GM10266 (cell line): ENCODE data around the gene OR52W1.

Source experiments
- DNase-seq: peaks from one replicate; pipeline ENCODE4 v3.0.0; 2012; ENCODE audit errors: extremely low spot score
- TF ChIP-seq, protein P1 (sequence below): IDR thresholded peaks from 2 replicates; pipeline ENCODE4 v1.5.1; 2012; ENCODE audit warnings: mild to moderate bottlenecking, low read depth; ENCODE audit not compliant: control insufficient read depth, insufficient read depth; ENCODE audit errors: missing control alignments

The OR52W1 gene

GRCh38 chr11:6217722-6218121 lies 18.7 kb downstream of the OR52W1 start:
- DNase-seq: no peak
- TF ChIP-seq, protein P1, sequence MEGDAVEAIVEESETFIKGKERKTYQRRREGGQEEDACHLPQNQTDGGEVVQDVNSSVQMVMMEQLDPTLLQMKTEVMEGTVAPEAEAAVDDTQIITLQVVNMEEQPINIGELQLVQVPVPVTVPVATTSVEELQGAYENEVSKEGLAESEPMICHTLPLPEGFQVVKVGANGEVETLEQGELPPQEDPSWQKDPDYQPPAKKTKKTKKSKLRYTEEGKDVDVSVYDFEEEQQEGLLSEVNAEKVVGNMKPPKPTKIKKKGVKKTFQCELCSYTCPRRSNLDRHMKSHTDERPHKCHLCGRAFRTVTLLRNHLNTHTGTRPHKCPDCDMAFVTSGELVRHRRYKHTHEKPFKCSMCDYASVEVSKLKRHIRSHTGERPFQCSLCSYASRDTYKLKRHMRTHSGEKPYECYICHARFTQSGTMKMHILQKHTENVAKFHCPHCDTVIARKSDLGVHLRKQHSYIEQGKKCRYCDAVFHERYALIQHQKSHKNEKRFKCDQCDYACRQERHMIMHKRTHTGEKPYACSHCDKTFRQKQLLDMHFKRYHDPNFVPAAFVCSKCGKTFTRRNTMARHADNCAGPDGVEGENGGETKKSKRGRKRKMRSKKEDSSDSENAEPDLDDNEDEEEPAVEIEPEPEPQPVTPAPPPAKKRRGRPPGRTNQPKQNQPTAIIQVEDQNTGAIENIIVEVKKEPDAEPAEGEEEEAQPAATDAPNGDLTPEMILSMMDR: no peak

GRCh38 chr11:6219359-6219758 lies 20.3 kb downstream of the OR52W1 start:
- DNase-seq: no peak
- TF ChIP-seq, protein P1: no peak

DNA sequence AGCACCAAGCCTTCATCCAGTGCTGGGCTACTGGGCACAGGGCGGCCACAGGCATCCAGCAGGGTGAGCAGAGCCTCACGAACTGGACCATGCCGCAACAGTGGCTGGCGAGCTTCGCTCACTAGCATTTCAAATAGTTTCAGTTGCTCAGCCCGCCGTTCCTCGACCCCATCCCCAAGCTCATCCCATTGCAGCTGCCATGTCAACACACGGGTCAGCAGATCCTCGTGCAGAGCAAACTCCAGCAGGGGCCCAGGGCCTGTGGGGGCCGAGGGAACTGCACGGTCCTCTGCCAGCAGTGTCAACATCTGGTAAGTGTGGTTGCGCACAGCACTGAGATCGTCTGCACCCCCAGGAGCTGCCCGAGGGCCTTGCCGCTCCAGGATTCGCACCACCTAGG lies 24.8 kb downstream of the OR52W1 start:
- TF ChIP-seq, protein P1: no peak

GRCh38 chr11:6224421-6224820 lies 25.4 kb downstream of the OR52W1 start:
- no peak for DNase-seq
- TF ChIP-seq, protein P1: no peak

More for the DNA sequence above, 24.8 kb downstream of the OR52W1 start:
- no peak for DNase-seq

DNA sequence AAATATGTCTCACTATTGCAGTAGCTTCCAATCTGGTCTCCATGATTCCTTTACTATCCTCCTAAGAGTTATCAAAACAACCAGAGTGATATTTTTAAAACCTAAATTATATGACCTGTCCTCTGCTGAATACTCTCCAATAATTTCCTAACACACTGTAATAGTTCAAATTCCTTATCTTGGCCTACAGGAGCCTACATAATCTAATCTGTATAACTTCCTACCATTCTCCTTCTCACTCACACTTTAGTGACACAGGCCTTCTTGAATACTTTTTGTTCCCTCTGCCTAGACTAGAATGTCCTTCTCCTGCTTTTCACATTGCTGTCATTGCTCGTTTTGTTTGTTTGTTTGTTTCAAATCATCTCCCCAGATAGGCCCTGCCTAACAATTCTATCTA lies 26.0 kb downstream of the OR52W1 start:
- DNase-seq: no peak
- TF ChIP-seq, protein P1: no peak

DNA sequence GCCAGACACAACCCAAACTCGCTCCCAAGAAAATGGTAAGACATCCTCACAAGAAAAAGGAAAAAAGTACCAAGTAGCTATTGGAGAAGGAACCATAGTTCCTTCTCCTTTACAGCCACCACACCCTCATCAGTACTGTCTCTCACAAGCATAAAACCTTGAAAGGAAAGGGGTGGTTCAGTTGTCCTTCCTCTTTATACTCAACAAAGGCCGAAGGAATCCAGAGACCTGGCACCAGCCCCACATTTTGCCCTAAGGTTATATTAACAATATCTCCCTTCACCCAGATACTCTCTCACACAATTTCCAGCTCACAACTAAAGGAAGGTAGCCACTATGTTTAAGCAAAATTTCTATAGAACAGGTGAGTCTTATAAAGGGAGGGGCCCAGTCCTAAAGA lies 26.9 kb downstream of the OR52W1 start:
- TF ChIP-seq, protein P1: no peak
- no peak for DNase-seq

- DNase-seq: no peak
- TF ChIP-seq, protein P1: no peak
Measured at GRCh38 chr11:6228520-6228919, 29.5 kb downstream of the OR52W1 start.
